OCI-LY7 (cell line): ENCODE data around the gene SPDYE6. TPM values are rescaled to one million over a fixed set of nuclear protein-coding genes. Genes with fewer than 3 reads are reported as not detected.

Source experiments
- BruUV-seq: library from RNA; stranded (reverse); fragments of 400-500 nt; replicated peaks from 2 replicates; lab custom pipeline; 2021; lab: Mats Ljungman, UMichigan
- CTCF ChIA-PET: fragments of 300-600 bp; sonication (Branson Sonifier 250); formaldehyde crosslinking; loops from one replicate; lab custom pipeline; 2022; ENCODE audit warnings: antibody characterized with exemption; ENCODE audit not compliant: unreplicated experiment; lab: Charles Lee
- POLR2A ChIA-PET: fragments of 300-600 bp; sonication (Branson Sonifier 250); formaldehyde crosslinking; loops from one replicate; lab custom pipeline; 2022; ENCODE audit warnings: antibody characterized with exemption; lab: Charles Lee
- DNase-seq: peaks from one replicate; pipeline ENCODE4 v3.0.0-alpha.2; 2015; ENCODE audit warnings: low spot score
- H2AFZ ChIP-seq: fragments of 200-600 bp; sonication (generic), shearing (Covaris generic); 2 replicates; pipeline ENCODE4 v1.6.1; 2014; ENCODE audit warnings: mild to moderate bottlenecking, antibody characterized with exemption, low read length, moderate library complexity
- H3K27ac ChIP-seq: fragments of 200-600 bp; sonication (generic); 2 replicates; pipeline ENCODE4 v1.5.1; 2014; ENCODE audit warnings: mixed run types, low read depth, mild to moderate bottlenecking, moderate library complexity, low read length, inconsistent platforms; ENCODE audit not compliant: poor library complexity, severe bottlenecking
- H3K36me3 ChIP-seq: fragments of 200-600 bp; sonication (generic); 2 replicates; pipeline ENCODE4 v1.6.1; 2014; ENCODE audit warnings: mild to moderate bottlenecking, antibody characterized with exemption, low read length, moderate library complexity, mixed read lengths; ENCODE audit not compliant: insufficient read depth
- H3K4me1 ChIP-seq: fragments of 200-600 bp; sonication (generic); 2 replicates; pipeline ENCODE4 v1.5.1; 2014; ENCODE audit warnings: mild to moderate bottlenecking, low read length; ENCODE audit not compliant: insufficient read depth, poor library complexity, severe bottlenecking
- H3K4me2 ChIP-seq: fragments of 200-600 bp; sonication (generic); 2 replicates; pipeline ENCODE4 v1.6.1; 2014; ENCODE audit warnings: mild to moderate bottlenecking, low read length
- H3K4me3 ChIP-seq: fragments of 200-600 bp; sonication (generic); 2 replicates; pipeline ENCODE4 v1.5.1; 2014; ENCODE audit warnings: mild to moderate bottlenecking, low read depth, low read length; ENCODE audit not compliant: poor library complexity, severe bottlenecking
- H3K79me2 ChIP-seq: fragments of 200-600 bp; sonication (generic); 2 replicates; pipeline ENCODE4 v1.6.1; 2016; ENCODE audit warnings: low read depth, mild to moderate bottlenecking, low read length, moderate library complexity, mixed read lengths; ENCODE audit not compliant: insufficient read depth
- H3K9me2 ChIP-seq: fragments of 200-600 bp; sonication (generic); 2 replicates; pipeline ENCODE4 v1.6.1; 2016; ENCODE audit warnings: mild to moderate bottlenecking, low read length, mixed read lengths; ENCODE audit not compliant: insufficient read depth
- H3K9me3 ChIP-seq: fragments of 200-600 bp; sonication (generic); 2 replicates; pipeline ENCODE4 v1.6.1; 2014; ENCODE audit warnings: mild to moderate bottlenecking, mixed run types, low read length, mixed read lengths
- H4K20me1 ChIP-seq: fragments of 200-600 bp; sonication (generic); 2 replicates; pipeline ENCODE4 v1.6.1; 2014; ENCODE audit warnings: mild to moderate bottlenecking, antibody characterized with exemption, low read length, moderate library complexity, mixed read lengths; ENCODE audit not compliant: insufficient read depth
- EZH2phosphoT487 ChIP-seq: fragments of 200-600 bp; sonication (generic); IDR thresholded peaks from 2 replicates; pipeline ENCODE4 v1.6.1; 2018; ENCODE audit warnings: low read depth, borderline replicate concordance, mild to moderate bottlenecking, mixed run types, antibody characterized with exemption, low read length, moderate library complexity, mixed read lengths
- intact Hi-C: fragments of 100-400 bp; cut with micrococcal nuclease; formaldehyde crosslinking; loops from one replicate; pipeline ENCODE4 v1.10.0; 2022; ENCODE audit not compliant: unreplicated experiment
- total RNA-seq, 2 experiments: library from RNA; depleted of rRNA in 1 of 2; stranded (reverse); fragments of >200 nt in 1 of 2; shearing (Covaris generic) in 1 of 2; gene quantifications; 2 replicates each; pipeline ENCODE4 v1.2.3, GENCODE V29; 2014 to 2022
- TF ChIP-seq, protein P1 (sequence below): fragments of 200-600 bp; sonication (generic); conservative IDR thresholded peaks from 2 replicates; pipeline ENCODE4 v1.5.1; 2014; ENCODE audit warnings: mild to moderate bottlenecking, antibody characterized with exemption, low read length, moderate library complexity, mixed read lengths

The SPDYE6 gene
- total RNA-seq, 2 experiments from 2014 or later, result not detected

DNA sequence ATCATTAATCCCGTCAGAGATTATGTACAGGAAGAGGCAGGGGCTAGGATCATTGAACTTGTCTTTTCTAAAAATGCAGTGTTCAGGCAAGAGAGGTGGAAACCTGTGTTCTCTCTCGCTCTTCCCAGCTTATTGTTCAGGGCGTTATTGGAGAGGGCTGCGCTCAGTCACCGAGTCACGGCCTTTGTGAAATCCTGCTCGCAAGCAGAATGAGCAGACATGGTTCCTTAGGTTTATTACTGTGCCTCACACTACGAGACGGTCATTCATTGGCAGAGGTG, 39.3 kb upstream of the SPDYE6 start:
- peaks cover 27% of the 10 kb centered on the region for H3K79me2 ChIP-seq
- intact Hi-C loops, result loop anchor here (10.0 kb wide), 1 partner anchor 851 kb away; no protein-coding TSS in a partner anchor
- peak overlapping the region; percentile 90 for H3K4me2 ChIP-seq
- H2AFZ ChIP-seq, result peak overlapping the region; percentile 35; the same call in 1 of the 2 replicates
- H3K36me3 ChIP-seq, result peaks cover 76% of the 10 kb centered on the region
- H4K20me1 ChIP-seq, result 0 out of 2 replicates have a peak, but pooled peaks cover 5% of the 10 kb centered on the region
- H3K9me3 ChIP-seq, result no peaks in the 10 kb centered on the region
- H3K9me2 ChIP-seq, result no peaks in the 10 kb centered on the region
- TF ChIP-seq, protein P1, sequence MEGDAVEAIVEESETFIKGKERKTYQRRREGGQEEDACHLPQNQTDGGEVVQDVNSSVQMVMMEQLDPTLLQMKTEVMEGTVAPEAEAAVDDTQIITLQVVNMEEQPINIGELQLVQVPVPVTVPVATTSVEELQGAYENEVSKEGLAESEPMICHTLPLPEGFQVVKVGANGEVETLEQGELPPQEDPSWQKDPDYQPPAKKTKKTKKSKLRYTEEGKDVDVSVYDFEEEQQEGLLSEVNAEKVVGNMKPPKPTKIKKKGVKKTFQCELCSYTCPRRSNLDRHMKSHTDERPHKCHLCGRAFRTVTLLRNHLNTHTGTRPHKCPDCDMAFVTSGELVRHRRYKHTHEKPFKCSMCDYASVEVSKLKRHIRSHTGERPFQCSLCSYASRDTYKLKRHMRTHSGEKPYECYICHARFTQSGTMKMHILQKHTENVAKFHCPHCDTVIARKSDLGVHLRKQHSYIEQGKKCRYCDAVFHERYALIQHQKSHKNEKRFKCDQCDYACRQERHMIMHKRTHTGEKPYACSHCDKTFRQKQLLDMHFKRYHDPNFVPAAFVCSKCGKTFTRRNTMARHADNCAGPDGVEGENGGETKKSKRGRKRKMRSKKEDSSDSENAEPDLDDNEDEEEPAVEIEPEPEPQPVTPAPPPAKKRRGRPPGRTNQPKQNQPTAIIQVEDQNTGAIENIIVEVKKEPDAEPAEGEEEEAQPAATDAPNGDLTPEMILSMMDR, result no peak
- TF ChIP-seq EZH2phosphoT487, result no peak
- CTCF ChIA-PET, result interaction anchor here (1.0 kb wide), 1 partner anchor 9 kb away, joined by 3 read pairs; no protein-coding TSS in a partner anchor
- peak; percentile 22 for DNase-seq
- H3K4me3 ChIP-seq, result peak overlapping the region; percentile 84
- POLR2A ChIA-PET, result interaction anchor here (0.6 to 3.5 kb wide), 10 partner anchors 14 to 538 kb away, joined by 3 to 14 read pairs (median 4); no protein-coding TSS in a partner anchor
- peak overlapping the region; percentile 81 for H3K27ac ChIP-seq
- no TSS peak for BruUV-seq
- H3K4me1 ChIP-seq, result peaks cover 18% of the 10 kb centered on the region

DNA sequence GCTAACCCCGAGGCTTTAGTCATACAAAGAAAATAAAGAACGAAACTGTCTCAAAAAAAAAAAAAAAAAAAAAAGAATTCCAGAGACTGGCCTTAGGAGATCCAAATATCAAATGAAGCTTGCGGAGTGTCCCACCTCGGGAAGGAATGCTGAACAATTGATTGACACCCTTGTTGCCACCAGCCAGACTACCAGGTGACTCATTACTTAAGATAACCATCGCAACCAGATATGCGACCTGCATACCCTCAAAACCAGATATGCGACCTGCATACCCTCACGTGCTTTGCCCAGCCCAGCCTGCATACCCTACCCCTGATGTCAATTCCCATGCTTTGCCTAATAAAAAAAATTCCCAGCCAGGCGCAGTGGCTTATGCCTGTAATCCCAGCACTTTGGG, 37.2 kb upstream of the SPDYE6 start:
- TF ChIP-seq, protein P1, result no peak
- H3K9me2 ChIP-seq, result no peaks in the 10 kb centered on the region
- BruUV-seq, result no TSS peak
- H4K20me1 ChIP-seq, result 0 out of 2 replicates have a peak, but pooled peaks cover 5% of the 10 kb centered on the region
- ChIA-PET CTCF (no interaction called here), POLR2A (interaction anchor here (0.6 to 0.7 kb wide), 2 partner anchors 78 to 110 kb away, joined by 3 read pairs; no protein-coding TSS in a partner anchor)
- H3K36me3 ChIP-seq, result peaks cover 69% of the 10 kb centered on the region
- no peak for DNase-seq
- intact Hi-C loops, result loop anchor here (2.0 to 10.0 kb wide), 2 partner anchors 63 to 849 kb away; no protein-coding TSS in a partner anchor
- peaks cover 26% of the 10 kb centered on the region for H3K79me2 ChIP-seq
- H2AFZ ChIP-seq, result no peak overlapping the region
- H3K4me1 ChIP-seq, result peaks cover 24% of the 10 kb centered on the region
- H3K4me2 ChIP-seq, result no peak overlapping the region
- H3K9me3 ChIP-seq, result no peaks in the 10 kb centered on the region
- H3K27ac ChIP-seq, result no peak overlapping the region
- H3K4me3 ChIP-seq, result no peak overlapping the region

GRCh38 chr7:102392330-102392729, 36.1 kb upstream of the SPDYE6 start:
- H3K4me2 ChIP-seq, result no peak overlapping the region
- no peak for TF ChIP-seq EZH2phosphoT487
- TF ChIP-seq, protein P1, result no peak
- POLR2A ChIA-PET, result interaction anchor here (1.1 kb wide), 1 partner anchor 89 kb away, joined by 4 read pairs; no protein-coding TSS in a partner anchor

More at GRCh38 chr7:102392330-102392729, 36.1 kb upstream of the SPDYE6 start:
- CTCF ChIA-PET, result no interaction called here
- no peak for DNase-seq
- peaks cover 68% of the 10 kb centered on the region for H3K36me3 ChIP-seq
- H2AFZ ChIP-seq, result no peak overlapping the region
- peaks cover 21% of the 10 kb centered on the region for H3K4me1 ChIP-seq
- intact Hi-C loops, result loop anchor here (2.0 to 10.0 kb wide), 2 partner anchors 62 to 848 kb away; no protein-coding TSS in a partner anchor
- H4K20me1 ChIP-seq, result 0 out of 2 replicates have a peak, but pooled peaks cover 5% of the 10 kb centered on the region
- no peak overlapping the region for H3K4me3 ChIP-seq
- no peak overlapping the region for H3K27ac ChIP-seq
- BruUV-seq, result no TSS peak
- peaks cover 15% of the 10 kb centered on the region for H3K79me2 ChIP-seq
- no peaks in the 10 kb centered on the region for H3K9me3 ChIP-seq
- H3K9me2 ChIP-seq, result no peaks in the 10 kb centered on the region
